ENCODE measurements around the gene TCERG1L.

Gene TCERG1L

DNA sequence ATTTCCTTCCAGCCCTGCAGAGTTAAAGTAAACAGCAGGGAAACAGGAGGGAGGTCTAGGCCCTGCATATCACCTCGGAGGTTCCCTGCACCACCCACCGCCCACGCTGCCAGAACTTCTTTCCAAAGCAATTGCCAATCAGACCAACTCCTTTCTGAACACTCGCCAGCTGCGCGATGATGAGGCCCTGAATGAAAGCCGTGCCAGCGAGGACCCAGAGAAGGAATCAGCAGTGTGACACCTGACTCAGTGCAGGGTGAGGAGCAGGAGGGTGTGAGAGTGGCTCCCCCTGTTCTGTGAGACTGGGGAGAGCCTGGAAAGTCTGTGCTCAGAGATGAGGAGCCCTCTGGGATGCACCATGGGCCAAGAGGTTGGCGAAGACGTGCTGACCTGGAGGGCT, 3.3 kb upstream of the TCERG1L start:
- no peak for DNase-seq (ENCODE audit: low spot score)

DNA sequence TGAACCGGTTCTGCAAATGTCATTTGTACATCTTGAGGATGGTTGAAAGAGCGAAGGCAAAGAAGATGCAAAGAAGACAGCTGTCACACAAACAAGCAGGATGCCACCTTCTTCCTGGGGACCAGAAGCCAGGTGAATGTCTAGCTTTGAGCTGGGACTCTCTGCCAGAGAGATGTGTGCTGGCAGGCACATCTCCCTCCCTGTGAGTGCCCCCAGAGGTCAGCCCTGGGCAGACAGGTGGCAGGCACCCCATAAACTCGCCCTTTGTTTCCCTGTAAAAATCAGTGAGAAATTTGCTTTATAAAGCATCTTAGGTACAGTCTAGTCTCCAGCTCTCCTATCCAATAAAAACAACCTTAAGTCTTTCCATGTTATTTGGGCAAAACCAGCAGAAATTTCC, 2.6 kb upstream of the TCERG1L start:
- DNase-seq (ENCODE audit: low spot score) = no peak

DNA sequence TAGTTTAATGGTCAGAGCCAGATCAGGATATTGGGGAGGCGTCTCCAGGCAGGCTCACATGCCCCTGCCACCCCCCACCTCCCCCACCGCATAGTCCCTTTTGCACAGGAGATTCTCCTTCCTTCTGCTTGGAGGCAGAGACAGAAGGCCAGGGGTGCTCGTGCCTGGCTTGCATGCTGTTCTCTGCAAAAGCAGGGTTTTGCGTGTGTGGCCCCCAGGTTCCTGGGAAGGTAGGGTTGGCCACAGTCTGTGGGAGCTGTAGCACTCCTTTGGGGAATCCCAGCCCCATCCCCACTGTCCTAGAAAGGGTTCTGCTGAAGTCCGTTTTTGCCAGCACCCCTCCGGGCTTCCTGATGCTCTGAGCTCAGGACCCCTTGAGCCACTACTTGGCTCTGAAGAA, 1.9 kb upstream of the TCERG1L start:
- DNase-seq (ENCODE audit: low spot score) = no peak

DNA sequence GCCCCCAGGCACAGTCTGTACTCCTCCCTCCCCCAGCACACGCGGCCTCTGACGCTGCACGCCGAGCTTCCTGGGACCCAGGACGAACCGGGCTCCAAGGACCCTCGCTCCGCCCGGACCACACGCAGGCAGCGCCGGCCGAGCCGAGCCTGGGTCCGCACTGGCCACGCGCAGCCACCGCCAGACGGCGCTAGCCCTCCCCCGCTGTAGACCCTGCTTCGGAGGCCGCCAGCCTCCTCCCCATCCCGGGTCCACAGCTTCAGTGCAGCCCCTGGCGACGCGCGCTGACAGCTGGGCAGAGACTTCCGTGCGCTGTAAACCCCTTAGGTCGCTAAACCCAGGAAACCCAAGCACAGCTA, 936 bp upstream of the TCERG1L start:
- DNase-seq (ENCODE audit: low spot score) = no peak

DNA sequence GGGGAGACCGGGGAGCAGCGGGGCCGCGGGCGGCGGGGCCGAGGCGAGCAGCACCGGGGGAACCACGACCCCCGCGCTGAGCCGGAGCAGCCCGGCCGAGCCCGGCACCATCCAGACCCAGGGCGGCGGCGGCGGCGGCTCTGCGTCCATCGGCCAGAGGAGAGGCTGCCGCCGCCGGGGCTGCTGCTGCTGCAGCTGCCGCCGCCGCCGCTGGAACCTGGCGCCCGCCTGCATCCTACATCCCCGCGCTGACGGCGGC, 190 bp downstream of the TCERG1L start:
- no peak for DNase-seq (ENCODE audit: low spot score)

DNA sequence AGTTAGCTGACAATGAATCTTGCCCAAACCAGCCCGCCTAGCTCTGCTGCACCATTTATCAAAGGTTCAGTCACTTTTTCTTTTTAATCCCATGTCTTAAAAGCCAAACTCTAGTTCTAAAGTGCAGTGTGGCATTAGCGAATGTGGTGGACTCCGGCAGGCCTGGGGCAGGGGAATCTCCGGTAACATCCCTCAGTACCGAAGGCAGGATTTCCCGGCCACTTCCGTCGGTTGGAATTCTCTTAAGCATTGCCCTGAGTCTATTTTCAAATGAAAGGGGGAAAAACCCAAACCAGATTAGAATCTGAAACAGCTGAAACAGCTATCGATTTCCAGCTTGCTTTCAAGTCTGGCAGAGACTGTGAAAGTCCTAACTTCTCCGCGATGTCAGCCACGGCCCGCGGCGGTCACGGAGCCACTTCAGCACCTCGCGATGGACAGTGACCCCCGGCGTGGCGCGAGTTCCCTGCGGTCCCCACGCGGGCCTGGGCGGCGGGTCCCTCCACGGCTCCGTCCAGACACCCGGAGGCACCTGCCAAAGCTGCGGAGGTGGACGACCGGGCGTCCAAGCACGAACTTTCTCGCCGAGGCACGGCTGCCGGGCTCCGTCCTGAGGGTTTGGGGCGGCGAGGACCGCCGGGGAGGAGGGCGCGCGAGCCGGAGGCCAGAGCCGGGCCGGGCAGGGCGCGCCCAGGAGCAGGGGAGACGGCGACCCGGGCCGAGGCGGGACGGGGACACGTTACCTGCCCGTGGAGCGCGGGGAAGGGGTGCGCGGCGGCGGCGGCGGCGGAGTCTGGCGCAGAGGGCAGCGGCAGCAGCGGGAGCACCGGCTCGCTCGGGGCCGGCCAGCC, 745 bp downstream of the TCERG1L start:
- no peak for DNase-seq (ENCODE audit: low spot score)

DNA sequence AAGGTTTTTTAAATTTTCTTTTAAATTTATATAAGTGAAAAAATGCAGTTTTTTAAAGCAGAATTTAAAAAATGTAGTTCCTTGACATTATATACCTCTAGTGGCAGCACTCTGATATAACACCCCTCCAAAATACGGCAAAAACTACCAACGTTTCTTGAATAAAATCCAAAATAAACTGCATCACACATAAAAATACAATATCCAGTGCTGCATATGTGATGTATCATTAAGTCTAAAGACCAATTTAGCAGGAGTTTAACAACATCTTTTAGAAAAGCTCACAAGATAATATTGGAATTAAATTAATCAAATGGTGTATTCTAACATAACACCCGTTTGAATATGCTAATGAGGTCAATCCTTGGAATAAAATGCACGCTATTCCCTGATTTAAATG, 1.4 kb downstream of the TCERG1L start:
- no peak for DNase-seq (ENCODE audit: low spot score)

DNA sequence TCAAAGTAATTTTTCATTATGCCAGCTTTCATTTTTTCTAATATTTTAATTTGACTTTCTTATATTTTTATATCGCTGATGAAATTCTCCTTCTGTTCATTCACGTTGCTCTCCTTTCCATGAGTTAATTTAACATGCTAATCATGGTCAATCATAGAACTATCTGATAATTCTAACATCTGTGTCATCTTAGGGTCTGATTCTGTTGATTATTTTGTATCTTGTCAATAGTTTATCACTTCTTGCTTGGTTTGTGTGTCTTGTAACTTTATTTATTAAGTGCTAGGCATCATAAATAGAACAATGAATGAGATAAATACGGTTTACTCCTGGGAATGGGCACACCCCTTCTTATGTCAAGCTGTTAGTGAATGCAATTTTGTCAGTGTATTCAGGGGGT, 11.0 kb downstream of the TCERG1L start:
- no peak for DNase-seq (ENCODE audit: low spot score)

DNA sequence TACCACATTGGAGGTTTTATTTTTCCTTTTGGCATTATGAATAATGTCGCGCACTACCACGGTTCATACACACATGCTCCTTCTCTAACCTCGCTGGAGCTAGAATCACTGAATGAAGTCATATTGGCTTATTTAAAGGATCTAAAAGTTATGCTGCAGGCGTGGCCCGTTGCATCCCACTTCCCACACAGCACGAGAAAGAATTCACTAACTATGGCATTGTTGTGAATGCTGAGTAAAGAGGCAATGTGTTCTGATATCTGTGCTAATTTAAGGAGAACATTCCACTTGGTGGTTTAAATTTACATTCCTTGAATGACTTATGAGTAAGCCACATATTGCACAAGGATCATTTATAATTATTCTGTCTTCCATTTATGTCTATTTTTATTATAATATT, 20.7 kb downstream of the TCERG1L start:
- no peak for DNase-seq (ENCODE audit: low spot score)

DNA sequence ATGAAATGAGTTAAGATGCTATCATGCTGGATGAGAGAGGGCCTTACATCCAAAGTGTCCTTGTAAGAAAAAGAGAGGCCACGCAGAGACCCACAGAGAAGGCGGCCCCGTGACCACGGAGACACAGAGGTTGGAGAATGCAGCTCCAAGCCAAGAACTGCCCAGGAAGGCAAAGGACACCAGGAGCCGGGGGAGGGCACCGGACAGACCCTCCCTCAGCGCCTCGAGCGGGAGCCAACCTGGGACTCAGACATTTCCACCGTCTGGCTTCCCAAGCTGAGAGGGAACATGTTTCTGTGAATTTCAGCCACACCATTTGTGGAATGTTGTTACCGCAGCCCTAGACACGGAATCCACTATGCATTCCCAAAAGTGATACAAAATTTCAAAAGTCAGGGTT, 22.9 kb downstream of the TCERG1L start:
- no peak for DNase-seq (ENCODE audit: low spot score)

DNA sequence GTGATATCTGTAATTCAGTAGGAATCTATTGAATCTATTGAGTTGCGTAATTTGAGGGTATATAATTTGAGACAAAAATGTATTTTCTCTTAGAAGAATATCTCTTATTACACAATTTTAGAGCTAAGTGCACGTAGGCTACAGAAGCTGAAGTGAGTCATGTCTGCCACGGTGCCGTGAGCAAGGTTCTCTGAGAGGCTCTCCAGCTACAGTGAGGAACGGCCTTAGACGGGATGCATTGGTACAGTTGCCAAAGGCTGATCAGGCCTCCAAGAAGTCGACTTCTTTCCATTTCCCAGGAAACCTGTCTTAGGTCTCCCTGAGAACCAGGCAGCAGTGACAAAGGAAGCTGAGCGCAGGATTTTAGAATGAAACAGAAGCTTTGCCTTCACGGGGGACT, 28.6 kb downstream of the TCERG1L start:
- no peak for DNase-seq (ENCODE audit: low spot score)

DNA sequence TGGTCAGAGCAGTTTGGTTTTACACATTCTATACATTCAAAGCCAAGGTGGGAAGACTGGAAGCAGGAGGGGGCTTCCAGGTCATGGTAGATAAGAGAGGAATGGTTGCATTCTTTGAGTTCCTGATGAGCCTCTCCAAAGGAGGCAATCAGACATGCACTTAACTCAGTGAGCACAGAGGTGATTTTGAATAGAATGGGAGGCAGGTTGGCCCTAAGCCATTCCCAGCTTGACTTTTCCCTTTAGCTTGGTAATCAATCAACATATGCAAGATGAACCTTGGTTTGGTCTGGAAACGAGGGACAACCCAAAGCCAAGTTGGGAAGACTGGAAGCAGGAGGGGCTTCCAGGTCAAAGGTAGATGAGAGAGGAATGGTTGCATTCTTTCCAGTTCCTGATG, 31.4 kb downstream of the TCERG1L start:
- no peak for DNase-seq (ENCODE audit: low spot score)

DNA sequence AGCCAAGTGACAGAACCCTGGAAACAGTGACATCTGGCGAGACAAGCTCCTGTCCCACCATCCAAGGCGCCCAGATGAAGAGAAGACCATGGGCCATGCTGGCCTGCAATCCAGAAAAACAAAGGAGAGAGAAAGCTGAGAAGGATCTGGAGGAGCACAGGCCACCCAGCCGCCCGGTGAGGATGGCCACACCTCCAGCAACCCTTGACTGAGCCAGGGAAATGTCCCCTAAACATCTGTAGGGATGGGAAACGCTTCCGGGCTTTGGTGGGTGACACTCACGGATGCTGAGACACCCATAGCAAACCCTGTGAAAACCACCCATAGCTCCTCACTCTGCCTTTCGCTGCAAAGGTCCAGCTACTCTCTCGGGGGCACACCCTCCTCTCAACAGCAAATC, 32.0 kb downstream of the TCERG1L start:
- DNase-seq (ENCODE audit: low spot score) = no peak

DNA sequence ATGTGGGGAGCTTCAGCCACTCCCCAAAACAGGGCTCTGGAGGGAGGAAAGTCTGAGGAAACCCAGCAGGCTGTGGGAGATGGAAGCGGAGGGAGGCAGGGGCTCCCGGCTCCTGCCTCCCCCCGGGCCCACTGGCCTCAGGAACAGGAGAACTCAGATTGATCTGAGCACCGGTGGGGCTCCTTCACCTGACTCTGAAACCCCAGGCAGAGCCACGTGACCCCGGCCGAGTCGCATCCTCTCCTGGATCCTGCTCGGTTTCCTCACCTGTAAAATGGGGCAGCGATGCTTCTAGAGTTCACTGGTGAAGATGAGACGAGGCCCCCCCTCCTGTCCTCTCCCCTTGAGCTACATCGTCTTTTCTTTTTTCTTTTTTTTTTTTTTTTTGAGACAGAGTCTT, 33.6 kb downstream of the TCERG1L start:
- no peak for DNase-seq (ENCODE audit: low spot score)

DNA sequence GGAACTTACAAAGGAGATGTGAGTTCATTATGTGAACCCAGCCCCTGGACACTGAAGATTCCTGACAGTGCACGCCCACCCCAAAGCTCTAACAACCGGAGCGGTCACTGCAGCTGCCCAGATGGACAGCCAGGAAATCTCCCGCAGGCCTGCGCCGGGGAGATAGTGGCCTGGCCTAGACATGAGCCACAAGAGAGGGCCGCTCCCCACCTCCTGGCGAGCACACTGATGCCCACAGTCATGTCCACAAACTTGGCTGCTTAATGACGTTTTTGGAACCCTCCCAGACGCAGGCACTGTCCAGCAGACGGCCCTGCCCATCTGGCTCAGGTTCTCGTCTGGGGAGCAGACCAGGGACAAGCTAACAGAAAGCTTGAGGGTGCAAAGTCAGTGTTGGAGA, 34.2 kb downstream of the TCERG1L start:
- no peak for DNase-seq (ENCODE audit: low spot score)

DNA sequence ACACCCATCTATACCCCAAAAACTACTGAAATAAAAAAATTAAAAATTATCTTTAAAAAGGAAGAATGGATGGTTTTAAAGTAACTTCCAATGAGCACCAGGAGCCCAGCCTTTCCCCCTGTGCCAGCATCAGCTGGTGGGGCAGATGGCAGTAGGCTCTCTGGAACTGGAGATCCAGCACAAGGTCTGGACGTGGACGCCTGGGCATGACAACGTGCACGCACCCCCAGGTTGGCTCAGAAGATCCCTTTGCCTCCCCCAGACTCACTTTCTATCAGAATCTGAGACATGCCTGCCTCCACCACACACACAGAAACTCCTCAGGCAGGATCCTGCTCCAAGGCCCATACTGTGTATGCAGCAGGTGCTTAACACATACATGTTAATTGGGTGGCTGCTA, 35.8 kb downstream of the TCERG1L start:
- DNase-seq (ENCODE audit: low spot score) = no peak

DNA sequence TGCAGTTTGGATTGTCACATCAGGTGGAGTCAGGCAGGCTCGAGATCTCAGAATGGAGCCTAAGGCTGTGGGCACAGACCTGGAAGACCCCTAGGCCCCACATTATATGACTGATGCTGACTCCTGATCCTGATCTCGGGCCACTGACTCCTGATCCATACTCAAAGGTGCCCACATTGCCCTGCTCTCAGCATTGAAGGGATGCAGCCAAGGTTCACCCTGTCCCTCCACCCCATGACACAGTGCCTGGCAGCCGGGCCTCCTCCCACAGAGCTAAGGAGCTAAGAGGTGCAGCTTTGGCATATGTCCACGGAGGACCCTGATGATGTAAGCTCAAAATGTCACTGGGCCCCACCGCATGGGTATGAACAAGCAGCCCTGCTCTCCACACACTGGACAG, 36.6 kb downstream of the TCERG1L start:
- DNase-seq (ENCODE audit: low spot score) = no peak

DNA sequence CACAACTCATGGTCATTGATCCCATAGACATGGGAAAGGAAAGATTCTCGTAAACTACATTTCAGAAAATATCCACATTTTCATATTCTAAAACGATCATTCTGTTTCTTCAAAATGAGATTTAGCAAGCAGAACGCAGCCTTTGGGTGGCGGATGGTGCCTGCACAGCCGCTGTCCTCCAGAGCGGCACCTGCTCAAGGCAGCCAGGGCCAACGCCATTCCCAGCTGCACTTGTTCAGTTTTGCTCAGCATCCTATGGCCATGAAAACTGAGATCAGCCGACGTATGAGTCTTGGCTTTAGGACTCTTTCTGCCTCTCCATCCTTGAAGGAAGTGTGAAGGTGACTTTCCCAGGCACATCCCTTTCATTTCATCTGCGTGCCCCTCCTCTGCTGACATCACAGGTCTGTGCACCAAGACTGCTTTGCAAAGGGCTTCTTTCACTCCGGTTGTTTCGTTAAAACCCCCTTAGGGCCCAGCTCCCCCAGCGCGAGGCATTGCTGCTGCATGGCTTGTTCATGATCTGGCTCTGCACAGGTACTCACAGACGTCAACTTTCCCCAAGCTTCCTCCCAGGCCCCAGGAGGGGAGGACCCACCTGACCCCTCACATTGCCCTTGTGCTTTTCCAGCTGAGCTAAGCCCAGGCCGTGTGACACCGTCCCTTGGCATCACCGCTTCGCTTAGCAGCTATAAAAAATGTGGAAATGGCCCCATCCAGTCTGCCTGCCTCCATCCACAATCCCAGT, 37.2 kb downstream of the TCERG1L start:
- no peak for DNase-seq (ENCODE audit: low spot score)

DNA sequence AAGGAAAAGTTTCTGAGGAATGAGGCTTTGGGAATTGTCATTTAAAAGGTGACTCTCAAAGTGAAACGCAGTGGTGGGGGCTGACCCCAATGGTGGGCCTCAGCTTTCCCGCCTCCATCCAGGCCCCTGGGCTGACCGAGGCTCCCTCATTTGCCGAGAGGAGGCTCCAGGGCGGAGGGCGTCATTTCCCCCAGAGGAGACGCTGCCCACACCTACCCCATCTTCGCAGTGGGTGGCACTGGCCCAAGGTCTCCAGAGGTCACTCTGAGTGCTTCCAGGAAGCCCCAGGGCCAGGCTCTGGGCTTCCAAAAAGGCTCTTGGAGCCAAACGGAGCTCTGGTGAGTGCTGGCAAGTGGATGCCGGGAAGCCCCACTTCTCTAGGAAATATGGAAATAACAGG, 38.0 kb downstream of the TCERG1L start:
- DNase-seq (ENCODE audit: low spot score) = no peak

DNA sequence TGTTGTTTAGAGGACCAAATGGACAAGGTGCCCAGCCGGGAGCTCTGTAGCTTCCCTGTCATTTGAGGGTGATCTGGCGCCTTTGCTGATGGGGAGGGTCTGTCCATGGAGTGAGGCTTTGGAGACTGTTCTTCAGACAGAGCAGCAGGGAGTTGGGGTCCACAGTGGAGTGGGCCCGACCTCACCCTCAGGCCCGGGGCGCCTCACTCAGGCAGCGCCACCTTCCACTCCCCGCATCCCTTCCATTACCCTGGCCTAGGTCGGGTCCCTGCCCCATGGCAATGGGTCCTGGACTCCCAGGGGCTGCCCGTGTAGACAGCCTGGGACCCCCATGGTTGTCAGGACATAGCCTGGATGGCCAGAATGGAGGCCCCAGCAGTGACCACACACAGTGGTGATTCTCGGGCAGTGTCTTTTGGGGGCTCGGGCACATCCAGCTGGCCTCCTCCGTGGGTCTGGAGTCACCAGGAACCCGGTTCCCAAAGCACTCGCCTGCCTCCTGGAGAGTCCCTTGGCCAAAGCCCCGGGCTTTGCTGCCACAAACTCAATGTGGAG, 38.5 kb downstream of the TCERG1L start:
- no peak for DNase-seq (ENCODE audit: low spot score)

DNA sequence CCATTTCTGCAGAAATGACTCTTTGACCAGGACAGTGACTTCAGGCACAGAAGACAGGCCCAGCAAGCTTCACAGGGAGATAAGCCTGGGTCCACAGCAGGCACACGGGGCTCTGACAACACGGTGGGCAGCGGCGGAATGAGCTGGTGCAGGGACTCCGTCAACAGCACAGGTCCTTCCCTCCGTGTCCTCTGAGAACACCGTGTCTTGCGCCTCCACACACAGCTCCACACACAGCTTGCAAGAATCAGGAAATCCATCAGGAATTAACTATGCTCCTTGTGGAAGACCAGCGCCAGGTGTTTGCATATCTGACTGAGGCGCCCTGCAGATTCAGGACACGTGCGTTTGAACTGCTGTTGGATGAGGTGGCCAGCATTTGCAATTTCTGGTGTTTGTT, 39.6 kb downstream of the TCERG1L start:
- no peak for DNase-seq (ENCODE audit: low spot score)

DNA sequence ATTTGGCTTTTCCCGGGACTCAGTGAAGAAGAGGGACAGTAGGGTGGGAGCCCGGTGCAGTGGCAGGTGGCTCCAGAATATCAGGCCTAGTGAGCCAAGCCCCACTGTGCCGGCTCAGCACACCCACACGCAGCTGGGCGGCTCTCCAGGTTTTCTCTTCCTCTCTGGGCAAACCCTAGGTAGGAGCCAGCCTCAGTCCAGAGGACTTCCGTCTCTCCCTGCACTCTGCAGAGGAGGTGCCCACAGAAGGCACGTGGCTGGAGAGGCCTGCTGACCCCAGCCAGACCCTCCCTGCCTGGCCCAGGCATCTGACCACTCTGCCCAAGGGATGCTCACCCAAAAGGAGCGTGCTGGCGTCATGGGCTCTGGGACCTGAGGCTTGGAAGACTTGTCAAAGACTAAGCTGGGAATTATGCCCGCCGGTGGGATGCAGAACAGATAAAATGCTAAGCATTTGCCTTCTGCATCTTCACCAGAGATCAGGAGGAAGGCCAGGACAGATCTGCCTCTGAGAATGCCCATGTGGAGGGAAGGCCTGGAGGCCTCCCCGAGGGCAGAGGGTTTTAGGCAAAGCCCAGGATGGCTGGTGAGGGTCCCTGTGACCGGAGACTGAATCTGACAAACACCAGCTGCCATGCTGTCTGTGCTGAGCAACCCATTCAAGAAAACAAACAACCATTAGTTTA, 40.2 kb downstream of the TCERG1L start:
- DNase-seq (ENCODE audit: low spot score) = no peak
